Activated naive CD4-positive, alpha-beta T cell treated with anti-CD3 and anti-CD28 coated beads, Interleukin-2, amount 50 U/mL, for 16 hours (primary cell): Measurements from ENCODE around the gene RAB3A.
"Not testable (repeated sequence)": the region's sequence is repeated elsewhere in the genome, so short reads cannot be mapped to it uniquely, and the experiment has no call there.

Experiments used
- DNase-seq: peaks from one replicate; pipeline ENCODE4 v3.0.0-alpha.2; 2020

Gene RAB3A

GRCh38 chr19:18165794-18166544 is 37.9 kb downstream of the RAB3A start:
- no peak for DNase-seq

GRCh38 chr19:18164072-18164471 is 39.8 kb downstream of the RAB3A start:
- no peak for DNase-seq

- DNase-seq = no peak
Observed at GRCh38 chr19:18161636-18162002, 42.2 kb downstream of the RAB3A start.

GRCh38 chr19:18160971-18161635 is 42.7 kb downstream of the RAB3A start:
- peak; percentile 75 for DNase-seq

- no peak for DNase-seq
Observed at GRCh38 chr19:18160493-18160970, 43.3 kb downstream of the RAB3A start.

GRCh38 chr19:18159810-18160209 is 44.0 kb downstream of the RAB3A start:
- no peak for DNase-seq

GRCh38 chr19:18159059-18159616 is 44.7 kb downstream of the RAB3A start:
- not testable (repeated sequence) for DNase-seq

GRCh38 chr19:18158467-18158866 is 45.4 kb downstream of the RAB3A start:
- DNase-seq = no peak

GRCh38 chr19:18157465-18158063 is 46.3 kb downstream of the RAB3A start:
- no peak for DNase-seq

- DNase-seq = no peak
Observed at GRCh38 chr19:18156841-18157464, 46.9 kb downstream of the RAB3A start.

- DNase-seq = no peak
Observed at GRCh38 chr19:18156268-18156667, 47.6 kb downstream of the RAB3A start.

- DNase-seq = no peak
Observed at GRCh38 chr19:18155095-18156087, 48.5 kb downstream of the RAB3A start.

GRCh38 chr19:18153556-18154134 is 50.2 kb downstream of the RAB3A start:
- DNase-seq = peak; percentile 40

GRCh38 chr19:18152817-18153555 is 50.9 kb downstream of the RAB3A start, which contains the start of gene PIK3R2:
Gene PIK3R2, plus strand, starts transcription at chr19:18153163. Its CDS starts 2,717 bp downstream, at chr19:18155880.
- DNase-seq = peak; percentile 100

GRCh38 chr19:18152442-18152816 is 51.4 kb downstream of the RAB3A start:
- DNase-seq = peak; percentile 96

GRCh38 chr19:18150776-18151624 is 52.8 kb downstream of the RAB3A start:
- DNase-seq = no peak

GRCh38 chr19:18149596-18149975 is 54.3 kb downstream of the RAB3A start:
- DNase-seq = no peak

- no peak for DNase-seq
Observed at GRCh38 chr19:18147396-18147795, 56.4 kb downstream of the RAB3A start.
